Duodenal mucosa (tissue), 2 donors: ENCODE measurements around the gene STRA6.

Experiments used
- H3K27ac ChIP-seq: one replicate; pipeline ENCODE4 v1.7.0; 2013; ENCODE audit warnings: low read depth, low read length
- H3K27me3 ChIP-seq, 2 donors: one replicate each; pipeline ENCODE4 v1.7.0; 2013; ENCODE audit warnings: low read length in 2 of 2, control low read depth in 1 of 2; ENCODE audit not compliant: insufficient read depth in 2 of 2, control insufficient read depth in 1 of 2
- H3K36me3 ChIP-seq, 2 donors: one replicate each; pipeline ENCODE4 v1.7.0; 2013; ENCODE audit warnings: low read length in 2 of 2, control low read depth in 1 of 2; ENCODE audit not compliant: insufficient read depth in 2 of 2, control insufficient read depth in 1 of 2
- H3K4me1 ChIP-seq, 2 donors: one replicate each; pipeline ENCODE4 v1.7.0; 2013; ENCODE audit warnings: low read length in 2 of 2, control low read depth in 1 of 2; ENCODE audit not compliant: insufficient read depth in 2 of 2, control insufficient read depth in 1 of 2
- H3K4me3 ChIP-seq, 2 donors: one replicate each; pipeline ENCODE4 v1.7.0; 2013; ENCODE audit warnings: low read length in 2 of 2, low read depth in 1 of 2
- H3K9ac ChIP-seq, 2 donors: one replicate each; pipeline ENCODE4 v1.7.0; 2013; ENCODE audit warnings: low read length in 2 of 2, low read depth in 1 of 2
- H3K9me3 ChIP-seq, 2 donors: one replicate each; pipeline ENCODE4 v1.7.0; 2013; ENCODE audit warnings: low read length in 2 of 2, control low read depth in 1 of 2; ENCODE audit not compliant: control insufficient read depth in 1 of 2

STRA6 gene

DNA sequence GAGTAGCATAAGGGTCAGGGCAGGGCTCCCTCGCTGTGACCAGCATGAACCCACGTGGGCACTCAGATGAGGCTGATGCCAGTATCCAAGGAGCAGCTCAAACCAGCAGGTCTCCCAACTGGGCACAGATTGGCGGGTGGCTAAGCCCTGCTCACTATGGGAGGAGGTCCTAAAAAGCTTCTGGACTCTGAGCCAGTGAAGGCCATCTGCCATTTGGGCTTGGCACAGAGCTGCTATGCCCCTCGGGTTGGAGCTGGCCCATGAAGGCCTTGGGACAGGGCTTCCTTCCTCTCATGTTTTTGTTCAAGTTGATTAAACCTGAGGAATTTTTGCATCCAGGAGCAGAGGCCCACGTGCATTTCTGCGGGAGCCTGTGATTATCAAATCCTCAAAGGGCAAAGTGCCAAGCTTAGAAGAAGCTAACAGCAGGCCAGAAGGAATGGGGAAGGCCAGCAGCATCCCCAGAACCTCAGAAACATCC, 4.3 kb upstream of the STRA6 start:
- H3K9ac ChIP-seq: no peak overlapping the region
- H3K4me1 ChIP-seq: no peaks in the 10 kb centered on the region
- no peaks in the 10 kb centered on the region for H3K36me3 ChIP-seq
- no peak overlapping the region for H3K4me3 ChIP-seq
- peaks cover 0 to 12% of the 10 kb centered on the region in 2 donors for H3K27me3 ChIP-seq
- no peaks in the 10 kb centered on the region for H3K9me3 ChIP-seq
- H3K27ac ChIP-seq: no peak overlapping the region

DNA sequence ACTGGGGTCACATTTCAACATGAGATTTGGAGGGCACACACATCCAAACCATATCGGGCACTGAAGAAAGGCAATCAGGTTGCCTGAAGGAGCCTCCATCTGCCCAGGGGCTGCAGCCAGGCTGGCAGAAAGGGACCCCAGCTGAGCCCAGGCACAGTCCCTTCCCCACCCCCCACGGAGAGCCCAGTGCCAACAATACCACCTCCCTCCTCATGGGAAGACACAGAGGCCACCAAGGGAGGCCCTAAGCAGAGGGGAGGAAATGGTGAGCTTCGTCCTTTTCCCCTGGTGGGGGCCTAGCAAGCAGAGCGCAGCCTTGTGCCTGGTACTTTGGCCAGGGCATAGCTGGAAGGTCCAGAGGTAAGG, 3.0 kb upstream of the STRA6 start:
- Histone ChIP-seq H3K4me1 (no peaks in the 10 kb centered on the region), H3K9ac (no peak overlapping the region), H3K36me3 (no peaks in the 10 kb centered on the region), H3K27me3 (peaks cover 0 to 12% of the 10 kb centered on the region in 2 donors), H3K27ac (no peak overlapping the region), H3K9me3 (no peaks in the 10 kb centered on the region), H3K4me3 (no peak overlapping the region)

DNA sequence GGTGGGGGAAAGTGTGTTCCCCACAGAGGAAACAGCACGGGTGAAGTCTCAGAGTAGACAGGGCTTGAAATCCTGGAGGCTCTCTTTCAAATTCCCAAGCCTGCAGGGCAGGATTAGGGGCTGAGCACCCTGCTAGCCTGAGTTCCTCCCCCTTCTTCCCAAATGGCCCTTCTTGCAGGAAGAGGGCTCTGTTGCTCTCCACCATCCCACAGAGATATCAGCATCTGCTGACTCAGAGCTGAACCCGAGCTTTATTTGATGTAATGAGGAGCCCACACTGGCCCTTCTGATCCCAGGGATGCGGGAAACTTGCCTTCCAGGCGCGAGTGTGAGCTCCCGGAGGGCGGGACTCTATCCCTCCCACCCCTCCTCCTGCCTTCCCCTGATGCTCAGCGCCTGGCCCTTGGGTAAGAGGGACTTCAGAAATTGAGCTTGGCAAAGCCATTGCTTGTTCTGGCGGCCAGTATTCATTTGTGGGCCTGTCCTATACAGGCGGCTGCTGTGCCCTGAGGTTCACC, 1.4 kb upstream of the STRA6 start:
- peaks cover 0 to 12% of the 10 kb centered on the region in 2 donors for H3K27me3 ChIP-seq
- no peak overlapping the region for H3K9ac ChIP-seq
- H3K4me3 ChIP-seq: no peak overlapping the region
- no peak overlapping the region for H3K27ac ChIP-seq
- H3K4me1 ChIP-seq: no peaks in the 10 kb centered on the region
- no peaks in the 10 kb centered on the region for H3K9me3 ChIP-seq
- no peaks in the 10 kb centered on the region for H3K36me3 ChIP-seq

DNA sequence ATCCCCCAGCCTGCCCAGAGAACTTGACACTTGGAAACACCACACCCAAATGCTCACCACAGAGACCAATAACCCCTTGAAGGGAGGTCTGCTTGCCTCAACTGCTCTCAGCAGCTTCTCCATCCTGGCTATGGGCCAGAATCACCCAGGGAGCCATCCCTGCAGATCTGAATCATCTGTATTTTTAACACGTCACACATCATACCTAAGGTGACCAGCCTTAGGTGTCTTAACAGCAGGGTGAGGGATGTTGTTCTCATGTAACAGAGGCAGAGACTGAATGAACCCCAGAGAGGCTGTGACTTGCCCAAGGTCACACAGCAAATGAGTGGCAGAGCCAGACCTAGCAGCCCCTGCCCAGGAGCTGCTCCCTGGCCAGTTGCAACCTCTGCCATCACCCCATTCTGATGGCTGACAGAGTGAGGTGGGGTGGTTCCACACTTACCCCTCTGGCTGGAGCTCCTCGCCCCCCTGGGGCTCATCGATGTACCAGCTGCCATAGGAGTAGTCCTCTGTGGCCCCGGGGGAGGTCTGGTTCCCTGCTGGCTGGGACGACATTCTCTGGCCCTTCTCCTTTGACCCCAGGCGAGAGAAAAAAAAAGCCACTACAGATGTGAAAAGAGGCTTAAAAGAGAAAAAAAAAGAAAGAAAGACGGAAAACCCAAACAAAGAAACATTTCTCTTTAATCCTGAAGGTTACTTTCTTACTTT, 722 bp downstream of the STRA6 start:
- Histone ChIP-seq H3K36me3 (no peaks in the 10 kb centered on the region), H3K9ac (no peak overlapping the region), H3K27ac (no peak overlapping the region), H3K9me3 (no peaks in the 10 kb centered on the region), H3K27me3 (peaks cover 0 to 7% of the 10 kb centered on the region in 2 donors), H3K4me1 (peaks cover under 1 to 2% of the 10 kb centered on the region in 2 donors), H3K4me3 (no peak overlapping the region)

DNA sequence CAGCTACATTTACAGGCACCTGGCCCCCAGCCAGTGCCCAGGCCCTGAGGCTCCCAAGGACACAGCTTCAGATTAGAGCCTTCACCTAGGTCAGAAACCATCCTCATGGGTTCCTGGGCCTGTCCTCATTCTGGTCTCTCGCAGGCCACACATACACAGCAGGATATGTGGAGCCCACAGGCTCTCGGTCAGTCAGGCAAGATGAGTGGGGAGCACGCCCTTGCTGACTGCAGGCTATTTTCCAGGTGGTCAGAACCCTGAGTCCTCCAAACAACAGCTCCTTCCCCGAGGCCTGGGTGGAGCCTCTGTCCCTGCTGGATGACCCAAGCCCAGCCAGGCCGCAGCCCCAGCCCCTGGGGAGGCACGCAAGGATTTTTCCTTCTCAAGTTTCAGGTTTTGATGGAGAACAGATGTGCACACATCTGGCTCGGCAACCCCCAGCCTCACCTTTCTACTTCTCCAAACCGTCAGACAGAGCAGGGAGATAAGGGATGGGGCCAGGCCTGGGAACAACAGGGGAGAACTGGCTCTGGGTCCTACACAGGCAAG, 1.6 kb downstream of the STRA6 start:
- Histone ChIP-seq H3K4me1 (peaks cover 10 to 11% of the 10 kb centered on the region in 2 donors), H3K9me3 (no peaks in the 10 kb centered on the region), H3K9ac (no peak overlapping the region), H3K27me3 (peaks cover 0 to 7% of the 10 kb centered on the region in 2 donors), H3K36me3 (no peaks in the 10 kb centered on the region), H3K4me3 (no peak overlapping the region), H3K27ac (no peak overlapping the region)

DNA sequence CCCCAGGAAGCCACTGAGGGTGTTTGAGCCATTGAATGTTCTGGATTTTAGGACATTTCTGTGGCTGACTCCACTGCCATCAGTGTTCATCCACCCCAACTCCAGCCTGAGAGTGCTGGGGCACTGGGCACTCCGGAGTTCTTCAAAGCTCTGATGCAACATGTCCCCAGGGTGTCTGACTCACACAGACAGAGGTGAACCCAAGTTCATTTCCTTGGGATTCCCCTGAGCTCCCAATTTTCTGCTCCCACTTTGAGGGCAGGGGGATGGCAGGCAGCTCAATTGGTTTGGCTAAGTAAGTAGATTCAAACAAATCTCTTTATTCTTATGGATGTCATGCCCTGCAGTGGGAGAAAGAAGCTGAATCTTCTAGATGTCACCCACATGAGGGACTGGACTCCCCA, 2.2 kb downstream of the STRA6 start:
- Histone ChIP-seq H3K27ac (no peak overlapping the region), H3K4me1 (peaks cover 11 to 13% of the 10 kb centered on the region in 2 donors), H3K9ac (no peak overlapping the region), H3K4me3 (no peak overlapping the region), H3K9me3 (no peaks in the 10 kb centered on the region), H3K27me3 (peaks cover 0 to 7% of the 10 kb centered on the region in 2 donors), H3K36me3 (no peaks in the 10 kb centered on the region)

DNA sequence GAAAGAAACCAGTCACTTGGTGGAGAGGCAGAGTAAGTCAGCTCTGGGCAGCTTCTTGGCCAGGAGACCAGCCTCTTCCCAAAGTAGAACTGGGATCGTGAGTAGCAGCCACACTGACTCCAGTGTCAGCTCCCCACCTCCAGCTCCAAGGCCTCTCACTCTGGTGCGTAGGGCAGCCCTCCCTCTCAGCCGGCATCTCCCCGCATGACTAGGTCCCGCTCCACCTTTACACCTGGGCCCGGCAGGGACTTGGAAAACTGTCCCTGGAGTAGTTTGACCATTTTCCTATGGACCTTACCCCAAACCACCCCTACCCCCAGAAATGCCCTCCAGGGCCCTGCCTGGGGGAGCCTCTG, 3.3 kb downstream of the STRA6 start:
- H3K4me3 ChIP-seq: no peak overlapping the region
- H3K9me3 ChIP-seq: no peaks in the 10 kb centered on the region
- no peaks in the 10 kb centered on the region for H3K36me3 ChIP-seq
- peaks cover 0 to 7% of the 10 kb centered on the region in 2 donors for H3K27me3 ChIP-seq
- H3K4me1 ChIP-seq: peaks cover 11 to 13% of the 10 kb centered on the region in 2 donors
- H3K27ac ChIP-seq: no peak overlapping the region
- H3K9ac ChIP-seq: no peak overlapping the region

DNA sequence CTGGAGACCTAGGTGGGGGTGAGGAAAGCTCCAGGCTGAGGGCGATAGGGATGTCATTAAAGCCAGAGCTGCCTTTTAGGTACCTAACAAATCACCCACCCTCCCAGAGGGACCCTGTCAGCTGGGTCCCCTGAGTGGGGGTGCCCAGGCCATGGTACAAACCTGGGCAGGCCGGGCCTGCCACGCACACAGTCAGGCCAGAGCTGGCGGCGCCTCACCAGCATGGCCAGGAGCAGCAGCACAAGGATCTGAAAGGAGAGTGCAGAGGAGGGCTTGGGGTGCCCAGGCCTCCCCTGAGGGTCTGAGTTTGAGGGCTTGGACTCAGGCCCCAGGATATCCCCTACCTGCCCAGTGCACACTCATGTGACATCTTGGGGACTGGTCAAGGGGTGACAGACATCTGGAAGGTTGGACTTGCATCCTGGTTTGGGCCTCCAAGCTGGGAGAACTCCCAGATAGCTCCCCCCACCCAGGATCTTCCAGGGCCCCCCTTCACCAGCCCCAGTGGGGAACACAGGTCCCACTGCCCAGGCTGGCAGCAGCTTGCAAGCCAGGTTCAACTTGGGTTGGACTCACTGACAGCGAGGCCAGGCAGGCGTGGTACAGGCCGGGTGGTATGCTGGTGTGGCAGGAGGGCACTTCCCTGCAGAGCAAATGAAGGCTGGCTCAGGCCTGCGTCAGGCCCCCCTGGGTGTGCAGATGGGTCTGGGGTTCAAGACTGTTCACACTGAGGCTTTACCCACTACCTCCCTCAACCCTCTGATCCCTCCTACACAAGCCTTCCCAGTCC, 5.2 kb downstream of the STRA6 start:
- Histone ChIP-seq H3K36me3 (no peaks in the 10 kb centered on the region), H3K27me3 (no peaks in the 10 kb centered on the region), H3K9ac (no peak overlapping the region), H3K9me3 (no peaks in the 10 kb centered on the region), H3K27ac (no peak overlapping the region), H3K4me1 (peaks cover 11 to 13% of the 10 kb centered on the region in 2 donors), H3K4me3 (no peak overlapping the region)

DNA sequence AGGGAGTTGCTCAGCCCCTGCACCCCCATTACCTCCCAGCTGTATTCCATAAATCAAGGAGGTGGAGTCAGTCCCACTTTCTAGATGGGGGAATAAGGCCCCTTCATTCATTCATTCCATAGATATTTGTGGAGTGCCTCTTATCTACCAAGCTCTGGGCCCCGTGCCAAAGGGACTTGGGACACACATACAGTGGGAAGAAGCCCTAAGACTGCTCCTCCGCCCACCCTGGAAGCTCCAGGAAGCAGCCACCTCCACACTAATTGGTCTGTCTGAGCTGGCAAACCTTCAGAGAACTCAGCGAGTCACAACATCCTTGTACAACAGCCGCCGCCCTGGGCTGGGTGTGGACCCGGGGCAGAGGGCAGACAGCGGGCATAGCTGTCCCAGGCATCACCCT, 6.4 kb downstream of the STRA6 start:
- H3K27me3 ChIP-seq: no peaks in the 10 kb centered on the region
- no peak overlapping the region for H3K27ac ChIP-seq
- H3K9ac ChIP-seq: no peak overlapping the region
- no peaks in the 10 kb centered on the region for H3K36me3 ChIP-seq
- H3K4me1 ChIP-seq: peaks cover 11 to 13% of the 10 kb centered on the region in 2 donors
- no peak overlapping the region for H3K4me3 ChIP-seq
- no peaks in the 10 kb centered on the region for H3K9me3 ChIP-seq
